HG03097 (cell line): ENCODE measurements around the gene GAS1.

Source experiments
- ATAC-seq: cut with Tn5 transposase; IDR thresholded peaks from one replicate; pipeline ENCODE4 v1.9.1; 2021; ENCODE audit not compliant: unreplicated experiment, low FRiP score

GAS1 gene

GRCh38 chr9:86939321-86939720, 8.0 kb downstream of the GAS1 start:
- no peak for ATAC-seq

GRCh38 chr9:86938780-86939179, 8.5 kb downstream of the GAS1 start:
- ATAC-seq: no peak

- no peak for ATAC-seq
Measured at GRCh38 chr9:86926145-86926544, 21.2 kb downstream of the GAS1 start.

GRCh38 chr9:86925686-86926085, 21.6 kb downstream of the GAS1 start:
- ATAC-seq: no peak

GRCh38 chr9:86924206-86924605, 23.1 kb downstream of the GAS1 start:
- ATAC-seq: no peak

GRCh38 chr9:86921151-86921923, 26.0 kb downstream of the GAS1 start:
- ATAC-seq: no peak

- no peak for ATAC-seq
Measured at GRCh38 chr9:86918556-86918955, 28.8 kb downstream of the GAS1 start.

GRCh38 chr9:86912210-86912609, 35.1 kb downstream of the GAS1 start:
- no peak for ATAC-seq

- no peak for ATAC-seq
Measured at GRCh38 chr9:86909388-86909787, 37.9 kb downstream of the GAS1 start.

- ATAC-seq: no peak
Measured at GRCh38 chr9:86908261-86908660, 39.0 kb downstream of the GAS1 start.

- no peak for ATAC-seq
Measured at GRCh38 chr9:86907346-86907745, 40.0 kb downstream of the GAS1 start.

- ATAC-seq: no peak
Measured at GRCh38 chr9:86903734-86904085, 43.6 kb downstream of the GAS1 start.

GRCh38 chr9:86902991-86903733, 44.1 kb downstream of the GAS1 start:
- ATAC-seq: no peak

- ATAC-seq: no peak
Measured at GRCh38 chr9:86902586-86902985, 44.7 kb downstream of the GAS1 start.

- no peak for ATAC-seq
Measured at GRCh38 chr9:86902176-86902575, 45.1 kb downstream of the GAS1 start.

GRCh38 chr9:86901511-86901910, 45.8 kb downstream of the GAS1 start:
- no peak for ATAC-seq
